Natural killer cell treated with Interleukin-12 subunit alpha and Interleukin-12 subunit beta and Interleukin-15 and Interleukin-18, amount 100 ng/mL, for 72 hours (primary cell): ENCODE data around the gene CDC6. TPM values are rescaled to one million over a fixed set of nuclear protein-coding genes. Genes with fewer than 3 reads are reported as not detected.

Source experiments
- ATAC-seq, 2 donors: fragments of 150-1000 bp; cut with Tn5 transposase in 1 of 2; sonication (Bioruptor Pico), chemical (Tn5 transposase) in 1 of 2; 2 replicates each; pipeline ENCODE4 v1.10.0; 2021
- DNase-seq: peaks from one replicate; pipeline ENCODE4 v3.0.0; 2022; ENCODE audit warnings: low spot score
- H3K27ac Mint-ChIP-seq, 2 donors: 1 replicate in 1 of 2; 2 replicates in 1 of 2; pipeline ENCODE4 v1.8.0; 2022; ENCODE audit warnings: mixed read lengths in 2 of 2, mild to moderate bottlenecking in 1 of 2, moderate library complexity in 1 of 2
- H3K27me3 Mint-ChIP-seq, 2 donors: 1 replicate in 1 of 2; 2 replicates in 1 of 2; pipeline ENCODE4 v1.8.0; 2022; ENCODE audit warnings: mixed read lengths in 2 of 2
- H3K36me3 Mint-ChIP-seq: one replicate; pipeline ENCODE4 v1.8.0; 2022; ENCODE audit warnings: mixed read lengths
- H3K4me1 Mint-ChIP-seq, 2 donors: 1 replicate in 1 of 2; 2 replicates in 1 of 2; pipeline ENCODE4 v1.8.0; 2022; ENCODE audit warnings: low read depth in 2 of 2, mixed read lengths in 2 of 2, mild to moderate bottlenecking in 1 of 2
- H3K4me3 Mint-ChIP-seq: one replicate; pipeline ENCODE4 v1.8.0; 2022; ENCODE audit warnings: mixed read lengths
- H3K9me3 Mint-ChIP-seq: 2 replicates; pipeline ENCODE4 v1.8.0; 2022; ENCODE audit warnings: mixed read lengths
- total RNA-seq, 2 donors: library from RNA; stranded (reverse); gene quantifications; one replicate each; pipeline ENCODE4 v1.2.3, GENCODE V29; 2022

Gene CDC6
- total RNA-seq, 2 donors from 2014 or later, result 79.2 to 172 TPM

- Mint-ChIP-seq H3K4me1 (peaks cover 39 to 64% of the 10 kb centered on the region in 2 donors), H3K27ac (peak overlapping the region; percentile 49 to 64), H3K27me3 (no peaks in the 10 kb centered on the region), H3K9me3 (no peaks in the 10 kb centered on the region), H3K36me3 (no peaks in the 10 kb centered on the region), H3K4me3 (peak overlapping the region; percentile 21)
- no peak for ATAC-seq
- DNase-seq, result no peak
These were observed 61.1 kb downstream of the CDC6 start for GRCh38 chr17:40348562-40349476.

- DNase-seq (no peak), ATAC-seq (no peak)
- H3K4me3 Mint-ChIP-seq, result peak overlapping the region; percentile 21
- H3K27me3 Mint-ChIP-seq, result no peaks in the 10 kb centered on the region
- H3K27ac Mint-ChIP-seq, result peak overlapping the region; percentile 49 to 64
- no peaks in the 10 kb centered on the region for H3K36me3 Mint-ChIP-seq
- H3K9me3 Mint-ChIP-seq, result no peaks in the 10 kb centered on the region
- H3K4me1 Mint-ChIP-seq, result peaks cover 36 to 58% of the 10 kb centered on the region in 2 donors
These were observed 61.8 kb downstream of the CDC6 start for GRCh38 chr17:40349477-40349894.

- H3K36me3 Mint-ChIP-seq, result no peaks in the 10 kb centered on the region
- no peak for DNase-seq
- no peak overlapping the region for H3K4me3 Mint-ChIP-seq
- H3K27me3 Mint-ChIP-seq, result no peaks in the 10 kb centered on the region
- H3K27ac Mint-ChIP-seq, result peak overlapping the region; percentile 49 to 64
- peaks cover 32 to 54% of the 10 kb centered on the region in 2 donors for H3K4me1 Mint-ChIP-seq
- no peak for ATAC-seq
- no peaks in the 10 kb centered on the region for H3K9me3 Mint-ChIP-seq
These were observed 62.4 kb downstream of the CDC6 start for GRCh38 chr17:40349895-40350688.

GRCh38 chr17:40350689-40351358 is 63.1 kb downstream of the CDC6 start:
- no peaks in the 10 kb centered on the region for H3K27me3 Mint-ChIP-seq
- no peaks in the 10 kb centered on the region for H3K36me3 Mint-ChIP-seq
- DNase-seq (no peak), ATAC-seq (no peak)
- no peaks in the 10 kb centered on the region for H3K9me3 Mint-ChIP-seq
- H3K4me3 Mint-ChIP-seq, result no peak overlapping the region
- no peak overlapping the region for H3K27ac Mint-ChIP-seq
- H3K4me1 Mint-ChIP-seq, result peaks cover 32 to 48% of the 10 kb centered on the region in 2 donors

GRCh38 chr17:40351359-40352236 is 63.9 kb downstream of the CDC6 start:
- H3K27me3 Mint-ChIP-seq, result no peaks in the 10 kb centered on the region
- no peak for ATAC-seq
- no peaks in the 10 kb centered on the region for H3K36me3 Mint-ChIP-seq
- H3K27ac Mint-ChIP-seq, result peak overlapping the region; percentile 61 to 96
- no peaks in the 10 kb centered on the region for H3K9me3 Mint-ChIP-seq
- DNase-seq, result no peak
- H3K4me3 Mint-ChIP-seq, result no peak overlapping the region
- H3K4me1 Mint-ChIP-seq, result peaks cover 32 to 44% of the 10 kb centered on the region in 2 donors

- peaks cover 26 to 39% of the 10 kb centered on the region in 2 donors for H3K4me1 Mint-ChIP-seq
- peak overlapping the region; percentile 50 for H3K4me3 Mint-ChIP-seq
- no peaks in the 10 kb centered on the region for H3K27me3 Mint-ChIP-seq
- peak overlapping the region; percentile 61 to 96 for H3K27ac Mint-ChIP-seq
- H3K36me3 Mint-ChIP-seq, result no peaks in the 10 kb centered on the region
- no peak for ATAC-seq
- no peaks in the 10 kb centered on the region for H3K9me3 Mint-ChIP-seq
- no peak for DNase-seq
These were observed 64.6 kb downstream of the CDC6 start for GRCh38 chr17:40352237-40352778.

- peak; percentile 72 for DNase-seq
- peaks cover 23 to 34% of the 10 kb centered on the region in 2 donors for H3K4me1 Mint-ChIP-seq
- peak overlapping the region; percentile 50 for H3K4me3 Mint-ChIP-seq
- H3K36me3 Mint-ChIP-seq, result no peaks in the 10 kb centered on the region
- ATAC-seq, result peak; percentile 85 to 89
- no peaks in the 10 kb centered on the region for H3K27me3 Mint-ChIP-seq
- H3K27ac Mint-ChIP-seq, result peak overlapping the region; percentile 61 to 96
- H3K9me3 Mint-ChIP-seq, result no peaks in the 10 kb centered on the region
These were observed 65.2 kb downstream of the CDC6 start for GRCh38 chr17:40352779-40353394.

Other genes starting within 250 kb of the CDC6 start
- 100 to 1,000 TPM in 1 of 2 donors, 10 to 100 TPM in 1; 91.5 to 147 TPM for gene MED24, start 233.5 kb upstream of the CDC6 start, total RNA-seq
- gene THRA, start 224.9 kb upstream of the CDC6 start, total RNA-seq, result 10 to 100 TPM in 1 of 2 donors, 1 to 10 TPM in 1; 4.9 to 10.9 TPM
- 1 to 10 TPM; 1.4 to 5.4 TPM for gene NR1D1, start 187.3 kb upstream of the CDC6 start, total RNA-seq
- gene MSL1, start 165.9 kb upstream of the CDC6 start, total RNA-seq, result 100 to 1,000 TPM in 1 of 2 donors, 10 to 100 TPM in 1; 79.8 to 102 TPM
- gene CASC3, start 147.3 kb upstream of the CDC6 start, total RNA-seq, result 100 to 1,000 TPM in 1 of 2 donors, 10 to 100 TPM in 1; 83.1 to 101 TPM
- gene RAPGEFL1, start 110.4 kb upstream of the CDC6 start, total RNA-seq, result 10 to 100 TPM in 1 of 2 donors, 1 to 10 TPM in 1; 5.9 to 17.2 TPM
- gene WIPF2, start 68.6 kb upstream of the CDC6 start, total RNA-seq, result 10 to 100 TPM; 32.4 to 34.6 TPM
- 10 to 100 TPM; 26.4 to 37.8 TPM for gene RARA, start 21.3 kb downstream of the CDC6 start, total RNA-seq
- not detected for gene GJD3, start 76.9 kb downstream of the CDC6 start, total RNA-seq
- gene TOP2A, start 130.0 kb downstream of the CDC6 start, total RNA-seq, result 100 to 1,000 TPM in 1 of 2 donors, 10 to 100 TPM in 1; 96.7 to 116 TPM
- gene IGFBP4, start 155.6 kb downstream of the CDC6 start, total RNA-seq, result under 1 TPM; 0.59 to 0.88 TPM
- gene TNS4, start 213.7 kb downstream of the CDC6 start, total RNA-seq, result 1 to 10 TPM in 1 of 2 donors, under 1 TPM in 1; 0.76 to 2.9 TPM